22Rv1 (cell line): ENCODE data around the gene PARVB.

ENCODE experiments used
- H3K27ac ChIP-seq: fragments of 450-650 bp; 2 replicates; pipeline ENCODE4 v1.5.1; 2017
- CTCF ChIP-seq: fragments of 450-650 bp; IDR thresholded peaks from 2 replicates; pipeline ENCODE4 v1.5.1; 2017; ENCODE audit warnings: mild to moderate bottlenecking
- ZFX ChIP-seq: fragments of 450-650 bp; IDR thresholded peaks from 2 replicates; pipeline ENCODE4 v1.6.1; 2017; ENCODE audit warnings: antibody characterized with exemption, borderline replicate concordance

Gene PARVB

DNA sequence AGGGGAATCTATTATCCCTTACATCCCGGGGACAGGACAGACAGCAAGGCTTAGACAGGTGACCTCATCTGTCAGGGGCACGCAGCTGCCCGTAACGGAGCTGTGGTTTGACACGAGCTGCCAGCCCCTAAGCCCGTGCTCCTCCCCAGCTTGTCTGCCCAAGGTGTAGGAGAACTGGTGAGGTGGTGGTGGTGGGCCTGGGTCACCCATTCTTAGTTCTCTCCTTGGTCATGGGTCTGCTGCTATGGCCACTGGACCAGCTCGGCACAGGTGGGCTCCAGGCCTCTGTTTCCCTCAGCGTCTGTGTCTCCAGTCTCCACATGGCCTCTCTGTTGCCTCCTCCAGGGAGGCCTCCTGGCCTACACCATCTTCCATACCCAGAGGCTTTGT, 162.0 kb downstream of the PARVB start:
- TF ChIP-seq CTCF (no peak), ZFX (no peak)
- no peak overlapping the region for H3K27ac ChIP-seq

DNA sequence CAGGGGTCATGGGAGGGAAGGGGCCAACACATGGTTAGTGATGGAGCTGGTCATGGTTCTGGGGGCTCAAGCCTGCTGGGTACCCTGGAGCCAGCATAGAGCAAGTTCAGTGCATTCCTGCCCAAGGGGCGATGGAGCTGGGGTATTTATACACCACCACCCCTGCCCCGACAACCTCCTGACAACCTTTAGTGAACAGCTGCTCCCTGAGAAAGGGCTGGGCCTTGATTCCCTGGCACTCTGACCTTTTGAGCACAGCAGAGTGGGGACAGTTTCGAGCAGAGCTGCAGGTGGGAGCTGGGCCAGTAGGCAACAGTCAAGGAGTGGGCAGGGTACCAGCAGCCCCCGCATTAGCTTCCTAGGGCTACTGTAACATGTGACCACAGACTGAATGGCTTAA, 162.6 kb downstream of the PARVB start:
- H3K27ac ChIP-seq = no peak overlapping the region
- no peak for TF ChIP-seq CTCF
- TF ChIP-seq ZFX = no peak

GRCh38 chr22:44187652-44188230, 163.6 kb downstream of the PARVB start:
- H3K27ac ChIP-seq = no peak overlapping the region
- no peak for TF ChIP-seq CTCF
- TF ChIP-seq ZFX = no peak

GRCh38 chr22:44188316-44188715, 164.2 kb downstream of the PARVB start:
- H3K27ac ChIP-seq = no peak overlapping the region
- TF ChIP-seq CTCF (no peak), ZFX (no peak)

DNA sequence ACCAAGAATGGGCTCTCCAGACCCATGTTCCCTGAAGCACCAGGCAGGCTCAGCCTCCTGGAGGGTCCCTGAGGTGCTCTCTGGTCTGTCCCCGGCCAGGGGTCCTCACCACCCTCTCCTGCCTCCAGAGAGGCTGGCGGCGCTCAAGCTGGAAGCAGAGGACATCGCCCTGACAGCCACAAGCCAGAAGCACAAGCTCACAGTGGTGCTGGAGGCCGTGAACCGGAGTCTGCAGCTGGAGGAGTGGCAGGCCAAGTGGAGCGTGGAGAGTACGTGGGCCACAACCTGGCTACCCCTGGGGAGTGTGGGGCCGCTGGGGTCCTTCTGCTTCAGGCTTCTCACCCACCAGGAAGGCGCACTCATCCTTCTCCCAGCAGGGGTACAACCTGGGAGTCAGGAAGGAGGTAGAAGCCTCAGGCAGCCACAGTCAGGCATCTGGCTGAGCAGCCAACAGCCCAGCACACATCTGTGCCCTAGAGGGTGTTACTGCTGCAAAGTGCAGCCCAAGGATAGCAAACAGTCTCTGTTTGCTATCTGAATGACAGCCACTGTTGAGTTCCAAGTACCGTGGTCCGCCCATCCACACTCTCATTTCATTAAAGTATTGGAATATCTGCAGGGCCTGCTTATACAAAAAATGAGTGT, 165.0 kb downstream of the PARVB start:
- H3K27ac ChIP-seq = no peak overlapping the region
- TF ChIP-seq ZFX (no peak), CTCF (no peak)

- no peak overlapping the region for H3K27ac ChIP-seq
- TF ChIP-seq ZFX (no peak), CTCF (no peak)
Observed at GRCh38 chr22:44190381-44190976, 166.4 kb downstream of the PARVB start.

GRCh38 chr22:44191036-44191454, 166.9 kb downstream of the PARVB start:
- no peak overlapping the region for H3K27ac ChIP-seq
- TF ChIP-seq ZFX (no peak), CTCF (no peak)
